ENCODE results near the gene IGSF9B.

IGSF9B gene

GRCh38 chr11:133921026-133921425 is 35.7 kb downstream of the IGSF9B start:
- no peak overlapping the region for H3K27ac ChIP-seq
- no peak for DNase-seq (ENCODE audit: low spot score)
- H3K4me3 ChIP-seq = no peak overlapping the region
- TF ChIP-seq CTCF (IDR thresholded peaks at IDR 0.05) = no peak

GRCh38 chr11:133920109-133920990 is 36.4 kb downstream of the IGSF9B start:
- no peak for TF ChIP-seq CTCF (IDR thresholded peaks at IDR 0.05)
- DNase-seq (ENCODE audit: low spot score) = no peak

GRCh38 chr11:133919330-133920108 is 37.2 kb downstream of the IGSF9B start:
- Histone ChIP-seq H3K27ac (no peak overlapping the region), H3K4me3 (no peak overlapping the region)
- no peak for DNase-seq (ENCODE audit: low spot score)
- TF ChIP-seq CTCF (IDR thresholded peaks at IDR 0.05) = no peak

More at GRCh38 chr11:133920109-133920990, 36.4 kb downstream of the IGSF9B start:
- H3K27ac ChIP-seq = no peak overlapping the region
- H3K4me3 ChIP-seq = no peak overlapping the region

- H3K4me3 ChIP-seq = no peak overlapping the region
- no peak for DNase-seq (ENCODE audit: low spot score)
- TF ChIP-seq CTCF (IDR thresholded peaks at IDR 0.05) = no peak
- no peak overlapping the region for H3K27ac ChIP-seq
Observed at GRCh38 chr11:133918608-133919260, 38.0 kb downstream of the IGSF9B start.

- TF ChIP-seq CTCF (IDR thresholded peaks at IDR 0.05) = no peak
- DNase-seq (ENCODE audit: low spot score) = no peak
- H3K4me3 ChIP-seq = no peak overlapping the region
Observed at GRCh38 chr11:133917921-133918607, 38.7 kb downstream of the IGSF9B start.

GRCh38 chr11:133916784-133917440 is 39.9 kb downstream of the IGSF9B start:
- DNase-seq (ENCODE audit: low spot score) = no peak
- Histone ChIP-seq H3K4me3 (no peak overlapping the region), H3K27ac (no peak overlapping the region)
- no peak for TF ChIP-seq CTCF (IDR thresholded peaks at IDR 0.05)

More at GRCh38 chr11:133917921-133918607, 38.7 kb downstream of the IGSF9B start:
- no peak overlapping the region for H3K27ac ChIP-seq
